GM12878 (cell line): Measurements from ENCODE around the gene TOPBP1. TPM values are rescaled to one million over a fixed set of nuclear protein-coding genes. Genes with fewer than 3 reads are reported as not detected.
A peak's percentile ranks its signal among the peaks of the same experiment; 100 is the strongest.

Source experiments
- ATAC-seq: fragments of 200-7000 bp; cut with Tn5 transposase; 3 replicates; pipeline ENCODE4 v1.9.1; 2020; ENCODE audit warnings: mild to moderate bottlenecking, moderate library complexity
- BruUV-seq: library from RNA; stranded (reverse); fragments of 400-500 nt; replicated peaks from 2 replicates; lab custom pipeline; 2021; lab: Mats Ljungman, UMichigan
- CTCF ChIA-PET: fragments of 300-600 bp; sonication (Branson Sonifier 250); formaldehyde crosslinking; extraction: SDS; loops from one replicate; lab custom pipeline; 2021; ENCODE audit warnings: inconsistent platforms; lab: Yijun Ruan, JAX
- POLR2A ChIA-PET: fragments of 350-600 bp; formaldehyde crosslinking; extraction: SDS; loops from one replicate; lab custom pipeline; 2021; ENCODE audit warnings: inconsistent platforms; lab: Charles Lee
- RAD21 ChIA-PET: fragments of 300-600 bp; sonication (Branson Sonifier 250); formaldehyde crosslinking; loops from one replicate; lab custom pipeline; 2023; ENCODE audit warnings: antibody characterized with exemption; ENCODE audit not compliant: unreplicated experiment; lab: Charles Lee
- SMC1A ChIA-PET: fragments of 300-600 bp; sonication (Branson Sonifier 250); formaldehyde crosslinking; loops from one replicate; lab custom pipeline; 2023; ENCODE audit not compliant: unreplicated experiment, uncharacterized antibody; lab: Charles Lee
- DNase-seq: peaks from one replicate; pipeline ENCODE4 v3.0.0-alpha.2; 2011; ENCODE audit warnings: low read depth, low spot score
- FAIRE-seq: peaks from 3 replicates; lab custom pipeline; 2011; peaks lifted over from hg19 to GRCh38; lab: Jason Lieb, UNC
- H2AFZ ChIP-seq: 2 replicates; pipeline ENCODE4 v1.6.0; 2011; ENCODE audit warnings: low read depth, low read length, control low read depth; ENCODE audit not compliant: control insufficient read depth
- H3K27ac ChIP-seq: 2 replicates; pipeline ENCODE4 v1.5.1; 2011; ENCODE audit warnings: control low read depth; ENCODE audit not compliant: control insufficient read depth, insufficient read depth
- H3K27me3 ChIP-seq, 2 experiments: replicated peaks in 1 of 2; 2 replicates each; pipeline versions ENCODE4 v1.6.0 to v1.6.1; 2011; ENCODE audit warnings: low read length in 1 of 2; ENCODE audit not compliant: control insufficient read depth in 2 of 2, insufficient read depth in 2 of 2
- H3K36me3 ChIP-seq, 2 experiments: 2 replicates each; pipeline ENCODE4 v1.5.1; 2011; ENCODE audit warnings: low read length in 1 of 2; ENCODE audit not compliant: control insufficient read depth in 2 of 2, insufficient read depth in 2 of 2
- H3K4me1 ChIP-seq: 2 replicates; pipeline ENCODE4 v1.6.1; 2011; ENCODE audit warnings: mild to moderate bottlenecking, low read length, moderate library complexity, mixed read lengths; ENCODE audit not compliant: control insufficient read depth, insufficient read depth
- H3K4me2 ChIP-seq: 2 replicates; pipeline ENCODE4 v1.6.0; 2011; ENCODE audit warnings: control low read depth; ENCODE audit not compliant: control insufficient read depth, insufficient read depth
- H3K4me3 ChIP-seq: fragments of 200-600 bp; sonication (generic); 2 replicates; pipeline ENCODE4 v1.5.1; 2016
- H3K79me2 ChIP-seq: 2 replicates; pipeline ENCODE4 v1.6.0; 2011; ENCODE audit warnings: low read length; ENCODE audit not compliant: control insufficient read depth, insufficient read depth
- H3K9ac ChIP-seq: 2 replicates; pipeline ENCODE4 v1.8.0; 2011; ENCODE audit warnings: low read length, control low read depth, mixed read lengths; ENCODE audit not compliant: control insufficient read depth, insufficient read depth
- H3K9me3 ChIP-seq: replicated peaks from 3 replicates; pipeline ENCODE4 v1.5.1; 2011; ENCODE audit warnings: mild to moderate bottlenecking, low read length; ENCODE audit not compliant: control insufficient read depth, insufficient read depth
- H4K20me1 ChIP-seq: 2 replicates; pipeline ENCODE4 v1.6.0; 2011; ENCODE audit not compliant: control insufficient read depth, insufficient read depth
- CREB1 ChIP-seq: IDR thresholded peaks from 2 replicates; pipeline ENCODE4 v1.6.1; 2012; ENCODE audit warnings: low read depth, mild to moderate bottlenecking, inconsistent platforms
- HDAC6 ChIP-seq: fragments of 200-600 bp; sonication (generic); IDR thresholded peaks from one replicate; pipeline ENCODE4 v1.8.0; 2017; ENCODE audit warnings: antibody characterized with exemption; ENCODE audit not compliant: unreplicated experiment
- KAT2A ChIP-seq: conservative IDR thresholded peaks from 2 replicates; pipeline ENCODE4 v1.6.1; 2011; ENCODE audit warnings: low read depth, low read length; ENCODE audit not compliant: control insufficient read depth
- NKRF ChIP-seq: fragments of 450-650 bp; conservative IDR thresholded peaks from 2 replicates; pipeline ENCODE4 v1.6.1; 2017; ENCODE audit warnings: mild to moderate bottlenecking, moderate library complexity
- SIX5 ChIP-seq: IDR thresholded peaks from 2 replicates; pipeline ENCODE4 v1.6.1; 2011; ENCODE audit warnings: mild to moderate bottlenecking, low read depth, low read length, moderate library complexity; ENCODE audit not compliant: severe bottlenecking
- SMAD5 ChIP-seq: IDR thresholded peaks from 2 replicates; pipeline ENCODE4 v1.6.1; 2016; ENCODE audit warnings: antibody characterized with exemption, low read depth
- SPI1 ChIP-seq: IDR thresholded peaks from 2 replicates; pipeline ENCODE4 v1.6.1; 2011; ENCODE audit warnings: low read depth, mild to moderate bottlenecking, low read length, moderate library complexity, borderline replicate concordance; ENCODE audit not compliant: insufficient read depth
- ZBTB11 ChIP-seq: fragments of 450-650 bp; formaldehyde crosslinking; IDR thresholded peaks from 2 replicates; pipeline ENCODE4 v1.5.0; 2022; ENCODE audit warnings: mild to moderate bottlenecking, missing genetic modification characterization
- ZZZ3 ChIP-seq: IDR thresholded peaks from 2 replicates; pipeline ENCODE4 v1.6.1; 2011; ENCODE audit warnings: low read depth; ENCODE audit not compliant: control insufficient read depth, insufficient read length
- whole genome bisulfite sequencing: methylation state at CpG from one replicate; pipeline ENCODE4 v1.1.6; 2016; ENCODE audit warnings: low lambda C conversion rate; ENCODE audit not compliant: insufficient replicate concordance, insufficient coverage; ENCODE audit errors: missing lambda C conversion rate; 5-methylcytosine and 5-hydroxymethylcytosine counted together
- in situ Hi-C: fragments of 300-500 bp; cut with MboI; formaldehyde crosslinking; loops from 9 replicates; pipeline ENCODE4 v1.14.3; 2018; ENCODE audit warnings: mixed read lengths
- intact Hi-C: fragments of 100-400 bp; cut with micrococcal nuclease; formaldehyde crosslinking; loops from one replicate; pipeline ENCODE4 v1.14.2; 2022; ENCODE audit not compliant: unreplicated experiment
- polyA plus RNA-seq, 11 experiments: library from polyadenylated mRNA; depleted of rRNA in 4 of 11; unstranded in 6 of 11; stranded (reverse) in 5 of 11; fragments of >200 nt; fragmentation: Nextera tagmentation in 4 of 11; fragmentation: Illumina TruSeq in 1 of 11; extraction: Ambion mirVana in 4 of 11; extraction: Trizol in 1 of 11; gene quantifications; 1 replicate in 1 of 11; 2 replicates in 10 of 11; pipeline versions ENCODE4 v1.2.1 to v1.2.3, GENCODE V29; 2011 to 2016; ENCODE audit warnings: inconsistent platforms in 2 of 11, missing spikeins in 2 of 11, low read depth in 1 of 11
- total RNA-seq, 4 experiments: library from RNA; depleted of rRNA in 3 of 4; stranded (reverse); fragments of >200 nt in 3 of 4; fragmentation: Illumina TruSeq in 1 of 4; extraction: Trizol in 1 of 4; gene quantifications; 2 replicates each; pipeline versions ENCODE4 v1.2.1 to v1.2.3, GENCODE V29; 2013 to 2021

TOPBP1 gene
- total and polyA plus RNA-seq, 10 of the 15 experiments (the other 5 are each of a cell fraction or from before 2014, with no cell fraction given), result 18.3 to 99.3 (median 61.5) TPM

- Histone ChIP-seq H4K20me1 (peaks cover 4% of the 10 kb centered on the region; the same call in 1 of the 2 replicates), H3K9ac (peak overlapping the region; percentile 96)
- intact Hi-C loops, result loop anchor here (5.0 to 10.0 kb wide), 2 partner anchors 47 to 850 kb away; partner anchors contain the start of gene NPHP3
These were observed 86.7 kb downstream of the TOPBP1 start for GRCh38 chr3:133575086-133575485.

More at GRCh38 chr3:133575086-133575485, 86.7 kb downstream of the TOPBP1 start:
- TF ChIP-seq KAT2A (no peak), CREB1 (no peak), NKRF (no peak), ZZZ3 (no peak), ZBTB11 (CRISPR knock-in tag) (no peak), SIX5 (no peak), SMAD5 (peak; percentile 42; the same call in 1 of the 2 replicates), HDAC6 (no peak), SPI1 (0 out of 2 replicates have a peak, but pooled peaks have one; percentile 5)
- ChIA-PET RAD21 (interaction anchor here (0.8 to 10.3 kb wide), 11 partner anchors 13 to 138 kb away, joined by 3 to 137 read pairs (median 4); no protein-coding TSS in a partner anchor), CTCF (interaction anchor here (0.7 to 7.6 kb wide), 7 partner anchors 11 to 844 kb away, joined by 3 to 86 read pairs (median 4); no protein-coding TSS in a partner anchor), SMC1A (interaction anchor here (0.8 to 7.7 kb wide), 16 partner anchors 8 to 151 kb away, joined by 3 to 92 read pairs (median 6); no protein-coding TSS in a partner anchor), POLR2A (interaction anchor here (0.8 to 5.1 kb wide), 10 partner anchors 12 to 188 kb away, joined by 3 to 38 read pairs (median 4); no protein-coding TSS in a partner anchor)
- in situ Hi-C loops, result no loop called here
- H3K9me3 ChIP-seq, result no peaks in the 10 kb centered on the region
- WGBS, result 1% methylated on average over 4 of the region's 4 CpGs
- H3K4me3 ChIP-seq, result peak overlapping the region; percentile 91
- DNase-seq (peak; percentile 30), FAIRE-seq (peak; percentile 83), ATAC-seq (no peak)
- H3K36me3 ChIP-seq, result peaks cover 5 to 13% of the 10 kb centered on the region in 2 experiments; a peak in 3 of 4 replicates
- TSS peak; percentile 51 for BruUV-seq
- no peak overlapping the region for H2AFZ ChIP-seq
- peak overlapping the region; percentile 95 for H3K27ac ChIP-seq
- H3K27me3 ChIP-seq, result no peaks in the 10 kb centered on the region
- peaks cover 61% of the 10 kb centered on the region for H3K79me2 ChIP-seq
- peak overlapping the region; percentile 93 for H3K4me2 ChIP-seq
- peaks cover 16% of the 10 kb centered on the region for H3K4me1 ChIP-seq
